Fibroblast of lung (primary cell): Measurements from ENCODE around the gene SLIT3. TPM values are rescaled to one million over a fixed set of nuclear protein-coding genes. Genes with fewer than 3 reads are reported as not detected.

Experiments
- DNase-seq, 2 donors: peaks; one replicate each; pipeline versions ENCODE4 v3.0.0 to v3.0.0-alpha.2; 2010; ENCODE audit warnings: low read depth in 2 of 2
- H2AFZ ChIP-seq: 2 replicates; pipeline ENCODE4 v1.5.1; 2012; ENCODE audit warnings: low read length, control low read depth, inconsistent platforms
- H3K27ac ChIP-seq: 2 replicates; pipeline ENCODE4 v1.5.1; 2011; ENCODE audit warnings: low read length, control low read depth; ENCODE audit not compliant: insufficient read depth
- H3K27me3 ChIP-seq: 2 replicates; pipeline ENCODE4 v1.5.1; 2011; ENCODE audit warnings: mild to moderate bottlenecking, low read length; ENCODE audit not compliant: control insufficient read depth, insufficient read depth
- H3K36me3 ChIP-seq: 2 replicates; pipeline ENCODE4 v1.5.1; 2011; ENCODE audit warnings: low read length; ENCODE audit not compliant: control insufficient read depth, insufficient read depth
- H3K4me1 ChIP-seq: 2 replicates; pipeline ENCODE4 v1.5.1; 2011; ENCODE audit warnings: low read length; ENCODE audit not compliant: control insufficient read depth, insufficient read depth; ENCODE audit errors: extremely low read depth
- H3K4me2 ChIP-seq: 2 replicates; pipeline ENCODE4 v1.5.1; 2011; ENCODE audit warnings: low read length, control low read depth; ENCODE audit not compliant: insufficient read depth; ENCODE audit errors: extremely low read depth
- H3K4me3 ChIP-seq, 4 experiments: fragments of 200-600 bp in 1 of 4; sonication (generic) in 1 of 4; replicated peaks in 1 of 4; 2 replicates each; pipeline ENCODE4 v1.5.1; 2011 to 2016; ENCODE audit warnings: low read length in 4 of 4, low read depth in 3 of 4, mild to moderate bottlenecking in 3 of 4, control low read depth in 2 of 4, inconsistent platforms in 1 of 4, mixed read lengths in 1 of 4; ENCODE audit not compliant: insufficient read depth in 1 of 4; ENCODE audit errors: control extremely low read depth in 1 of 4
- H3K79me2 ChIP-seq: 2 replicates; pipeline ENCODE4 v1.5.1; 2012; ENCODE audit warnings: mild to moderate bottlenecking, low read length, inconsistent platforms; ENCODE audit not compliant: control insufficient read depth, insufficient read depth
- H3K9ac ChIP-seq: 2 replicates; pipeline ENCODE4 v1.5.1; 2011; ENCODE audit warnings: mild to moderate bottlenecking, low read length, control low read depth; ENCODE audit not compliant: insufficient read depth
- H3K9me3 ChIP-seq: 2 replicates; pipeline ENCODE4 v1.5.1; 2012; ENCODE audit warnings: low read depth, low read length; ENCODE audit not compliant: control insufficient read depth, insufficient read depth
- H4K20me1 ChIP-seq: 2 replicates; pipeline ENCODE4 v1.5.1; 2011; ENCODE audit warnings: low read length; ENCODE audit not compliant: control insufficient read depth, insufficient read depth; ENCODE audit errors: extremely low read depth
- CTCF ChIP-seq, 2 donors: IDR thresholded peaks in 1 of 2; conservative IDR thresholded peaks in 1 of 2; 1 replicate in 1 of 2; 2 replicates in 1 of 2; pipeline ENCODE4 v1.5.1; 2011 to 2012; ENCODE audit warnings: low read length in 2 of 2, control low read depth in 1 of 2, inconsistent platforms in 1 of 2, low read depth in 1 of 2, mild to moderate bottlenecking in 1 of 2
- EZH2 ChIP-seq: IDR thresholded peaks from 2 replicates; pipeline ENCODE4 v1.5.1; 2012; ENCODE audit warnings: low read length, control low read depth, mild to moderate bottlenecking; ENCODE audit errors: missing control alignments
- polyA plus RNA-seq, 2 donors: library from polyadenylated mRNA; depleted of rRNA in 1 of 2; stranded (reverse) in 1 of 2; unstranded in 1 of 2; fragments of >200 nt; gene quantifications; 2 replicates each; pipeline ENCODE4 v1.2.1, GENCODE V29; 2011 to 2012; ENCODE audit warnings: missing spikeins in 1 of 2
- total RNA-seq: library from RNA; depleted of rRNA; stranded (reverse); fragments of >200 nt; gene quantifications from 2 replicates; pipeline ENCODE4 v1.2.1, GENCODE V29; 2014

SLIT3 gene
- total and polyA plus RNA-seq, 2 donors (not counting 1 experiment from before 2014, with no cell fraction given): 1.6 to 4.6 TPM

- Histone ChIP-seq H3K36me3 (no peaks in the 10 kb centered on the region), H4K20me1 (no peaks in the 10 kb centered on the region), H3K27me3 (no peaks in the 10 kb centered on the region), H3K4me2 (no peak overlapping the region), H3K27ac (no peak overlapping the region), H3K9ac (no peak overlapping the region), H2AFZ (no peak overlapping the region), H3K79me2 (no peaks in the 10 kb centered on the region), H3K4me3 (no peak overlapping the region), H3K9me3 (no peaks in the 10 kb centered on the region), H3K4me1 (no peaks in the 10 kb centered on the region)
- TF ChIP-seq EZH2 (no peak), CTCF (conservative IDR thresholded peaks at IDR 0.05 in 1 of 2, IDR thresholded peaks at IDR 0.05 in 1 of 2; ENCODE audit: low read depth in 1 of 2, low read length in 2 of 2) (no peak)
- DNase-seq: no peak
These were observed 27.5 kb downstream of the SLIT3 start for GRCh38 chr5:169273451-169273850.

- no peaks in the 10 kb centered on the region for H3K27me3 ChIP-seq
- no peak overlapping the region for H2AFZ ChIP-seq
- H4K20me1 ChIP-seq: no peaks in the 10 kb centered on the region
- H3K4me1 ChIP-seq: no peaks in the 10 kb centered on the region
- H3K79me2 ChIP-seq: no peaks in the 10 kb centered on the region
- H3K4me2 ChIP-seq: no peak overlapping the region
- H3K9ac ChIP-seq: no peak overlapping the region
- TF ChIP-seq CTCF (conservative IDR thresholded peaks at IDR 0.05 in 1 of 2, IDR thresholded peaks at IDR 0.05 in 1 of 2; ENCODE audit: low read depth in 1 of 2, low read length in 2 of 2) (no peak), EZH2 (no peak)
- no peaks in the 10 kb centered on the region for H3K36me3 ChIP-seq
- no peaks in the 10 kb centered on the region for H3K9me3 ChIP-seq
- H3K27ac ChIP-seq: no peak overlapping the region
- no peak for DNase-seq
- H3K4me3 ChIP-seq: no peak overlapping the region
These were observed 28.1 kb downstream of the SLIT3 start for GRCh38 chr5:169272731-169273427.

GRCh38 chr5:169272111-169272510, 28.8 kb downstream of the SLIT3 start:
- TF ChIP-seq CTCF (conservative IDR thresholded peaks at IDR 0.05 in 1 of 2, IDR thresholded peaks at IDR 0.05 in 1 of 2; ENCODE audit: low read depth in 1 of 2, low read length in 2 of 2): no peak
- TF ChIP-seq EZH2: no peak
- H3K9ac ChIP-seq: no peak overlapping the region
- H3K27me3 ChIP-seq: no peaks in the 10 kb centered on the region
- H3K9me3 ChIP-seq: no peaks in the 10 kb centered on the region
- H3K79me2 ChIP-seq: no peaks in the 10 kb centered on the region
- no peaks in the 10 kb centered on the region for H4K20me1 ChIP-seq
- H2AFZ ChIP-seq: no peak overlapping the region
- no peak overlapping the region for H3K4me2 ChIP-seq
- no peaks in the 10 kb centered on the region for H3K36me3 ChIP-seq
- no peaks in the 10 kb centered on the region for H3K4me1 ChIP-seq
- no peak overlapping the region for H3K4me3 ChIP-seq
- no peak overlapping the region for H3K27ac ChIP-seq
- no peak for DNase-seq
